GM12878 (cell line): Measurements from ENCODE around the gene TPBGL. TPM values are rescaled to one million over a fixed set of nuclear protein-coding genes. Genes with fewer than 3 reads are reported as not detected.
A peak's percentile ranks its signal among the peaks of the same experiment; 100 is the strongest.

Experiments used
- ATAC-seq: fragments of 200-7000 bp; cut with Tn5 transposase; 3 replicates; pipeline ENCODE4 v1.9.1; 2020; ENCODE audit warnings: mild to moderate bottlenecking, moderate library complexity
- BruUV-seq: library from RNA; stranded (reverse); fragments of 400-500 nt; replicated peaks from 2 replicates; lab custom pipeline; 2021; lab: Mats Ljungman, UMichigan
- CTCF ChIA-PET: fragments of 300-600 bp; sonication (Branson Sonifier 250); formaldehyde crosslinking; extraction: SDS; loops from one replicate; lab custom pipeline; 2021; ENCODE audit warnings: inconsistent platforms; lab: Yijun Ruan, JAX
- POLR2A ChIA-PET: fragments of 350-600 bp; formaldehyde crosslinking; extraction: SDS; loops from one replicate; lab custom pipeline; 2021; ENCODE audit warnings: inconsistent platforms; lab: Charles Lee
- RAD21 ChIA-PET: fragments of 300-600 bp; sonication (Branson Sonifier 250); formaldehyde crosslinking; loops from one replicate; lab custom pipeline; 2023; ENCODE audit warnings: antibody characterized with exemption; ENCODE audit not compliant: unreplicated experiment; lab: Charles Lee
- SMC1A ChIA-PET: fragments of 300-600 bp; sonication (Branson Sonifier 250); formaldehyde crosslinking; loops from one replicate; lab custom pipeline; 2023; ENCODE audit not compliant: unreplicated experiment, uncharacterized antibody; lab: Charles Lee
- DNase-seq: peaks from one replicate; pipeline ENCODE4 v3.0.0-alpha.2; 2011; ENCODE audit warnings: low read depth, low spot score
- FAIRE-seq: peaks from 3 replicates; lab custom pipeline; 2011; peaks lifted over from hg19 to GRCh38; lab: Jason Lieb, UNC
- H2AFZ ChIP-seq: 2 replicates; pipeline ENCODE4 v1.6.0; 2011; ENCODE audit warnings: low read depth, low read length, control low read depth; ENCODE audit not compliant: control insufficient read depth
- H3K27ac ChIP-seq: 2 replicates; pipeline ENCODE4 v1.5.1; 2011; ENCODE audit warnings: control low read depth; ENCODE audit not compliant: control insufficient read depth, insufficient read depth
- H3K27me3 ChIP-seq, 2 experiments: replicated peaks in 1 of 2; 2 replicates each; pipeline versions ENCODE4 v1.6.0 to v1.6.1; 2011; ENCODE audit warnings: low read length in 1 of 2; ENCODE audit not compliant: control insufficient read depth in 2 of 2, insufficient read depth in 2 of 2
- H3K36me3 ChIP-seq, 2 experiments: 2 replicates each; pipeline ENCODE4 v1.5.1; 2011; ENCODE audit warnings: low read length in 1 of 2; ENCODE audit not compliant: control insufficient read depth in 2 of 2, insufficient read depth in 2 of 2
- H3K4me1 ChIP-seq: 2 replicates; pipeline ENCODE4 v1.6.1; 2011; ENCODE audit warnings: mild to moderate bottlenecking, low read length, moderate library complexity, mixed read lengths; ENCODE audit not compliant: control insufficient read depth, insufficient read depth
- H3K4me2 ChIP-seq: 2 replicates; pipeline ENCODE4 v1.6.0; 2011; ENCODE audit warnings: control low read depth; ENCODE audit not compliant: control insufficient read depth, insufficient read depth
- H3K4me3 ChIP-seq: fragments of 200-600 bp; sonication (generic); 2 replicates; pipeline ENCODE4 v1.5.1; 2016
- H3K79me2 ChIP-seq: 2 replicates; pipeline ENCODE4 v1.6.0; 2011; ENCODE audit warnings: low read length; ENCODE audit not compliant: control insufficient read depth, insufficient read depth
- H3K9ac ChIP-seq: 2 replicates; pipeline ENCODE4 v1.8.0; 2011; ENCODE audit warnings: low read length, control low read depth, mixed read lengths; ENCODE audit not compliant: control insufficient read depth, insufficient read depth
- H3K9me3 ChIP-seq: replicated peaks from 3 replicates; pipeline ENCODE4 v1.5.1; 2011; ENCODE audit warnings: mild to moderate bottlenecking, low read length; ENCODE audit not compliant: control insufficient read depth, insufficient read depth
- H4K20me1 ChIP-seq: 2 replicates; pipeline ENCODE4 v1.6.0; 2011; ENCODE audit not compliant: control insufficient read depth, insufficient read depth
- CBX5 ChIP-seq: sonication (generic); IDR thresholded peaks from 2 replicates; pipeline ENCODE4 v1.6.1; 2016; ENCODE audit warnings: low read depth, moderate library complexity, mild to moderate bottlenecking, inconsistent platforms
- CREB1 ChIP-seq: IDR thresholded peaks from 2 replicates; pipeline ENCODE4 v1.6.1; 2012; ENCODE audit warnings: low read depth, mild to moderate bottlenecking, inconsistent platforms
- EZH2 ChIP-seq: IDR thresholded peaks from 2 replicates; pipeline ENCODE4 v1.6.1; 2012; ENCODE audit warnings: low read depth, mild to moderate bottlenecking, control low read depth, inconsistent platforms, low read length, borderline replicate concordance; ENCODE audit not compliant: control insufficient read depth
- FOXM1 ChIP-seq: IDR thresholded peaks from 2 replicates; pipeline ENCODE4 v1.6.1; 2012; ENCODE audit warnings: low read depth, mild to moderate bottlenecking, inconsistent platforms, low read length, moderate library complexity
- HDAC6 ChIP-seq: fragments of 200-600 bp; sonication (generic); IDR thresholded peaks from one replicate; pipeline ENCODE4 v1.8.0; 2017; ENCODE audit warnings: antibody characterized with exemption; ENCODE audit not compliant: unreplicated experiment
- IRF4 ChIP-seq: IDR thresholded peaks from 2 replicates; pipeline ENCODE4 v1.6.1; 2011; ENCODE audit warnings: low read depth, low read length
- MYC ChIP-seq: IDR thresholded peaks from 2 replicates; pipeline ENCODE4 v1.6.1; 2011; ENCODE audit warnings: mild to moderate bottlenecking, low read length, moderate library complexity, inconsistent platforms; ENCODE audit not compliant: insufficient read depth, insufficient replicate concordance, insufficient read length, severe bottlenecking
- NFIC ChIP-seq: IDR thresholded peaks from 2 replicates; pipeline ENCODE4 v1.6.1; 2012; ENCODE audit warnings: low read depth, mild to moderate bottlenecking, inconsistent platforms, low read length, moderate library complexity
- NFYB ChIP-seq: IDR thresholded peaks from 2 replicates; pipeline ENCODE4 v1.6.1; 2011; ENCODE audit warnings: low read depth, mild to moderate bottlenecking, low read length, improper control_type of control experiment, moderate library complexity; ENCODE audit not compliant: insufficient read depth
- NR2F1 ChIP-seq: fragments of 450-650 bp; conservative IDR thresholded peaks from 2 replicates; pipeline ENCODE4 v1.6.1; 2017; ENCODE audit warnings: mild to moderate bottlenecking
- NRF1 ChIP-seq: conservative IDR thresholded peaks from 2 replicates; pipeline ENCODE4 v1.6.1; 2011; ENCODE audit warnings: mild to moderate bottlenecking, low read depth, low read length, improper control_type of control experiment
- PAX5 ChIP-seq: IDR thresholded peaks from 2 replicates; pipeline ENCODE4 v1.6.1; 2011; ENCODE audit warnings: low read depth, low read length, borderline replicate concordance
- POLR2AphosphoS5 ChIP-seq: IDR thresholded peaks from 2 replicates; pipeline ENCODE4 v1.6.1; 2011; ENCODE audit warnings: mild to moderate bottlenecking, low read length, inconsistent platforms
- RAD51 ChIP-seq: fragments of 450-650 bp; IDR thresholded peaks from 2 replicates; pipeline ENCODE4 v1.6.1; 2016; ENCODE audit warnings: moderate library complexity, mild to moderate bottlenecking, inconsistent platforms
- TARDBP ChIP-seq: IDR thresholded peaks from 2 replicates; pipeline ENCODE4 v1.6.1; 2016; ENCODE audit warnings: borderline replicate concordance
- USF1 ChIP-seq: IDR thresholded peaks from 2 replicates; pipeline ENCODE4 v1.6.1; 2011; ENCODE audit warnings: borderline replicate concordance, low read depth, mild to moderate bottlenecking, moderate library complexity, mixed read lengths, low read length; ENCODE audit not compliant: insufficient read depth; ENCODE audit errors: extremely low read length
- WGBS: methylation state at CpG from one replicate; pipeline ENCODE4 v1.1.6; 2016; ENCODE audit warnings: low lambda C conversion rate; ENCODE audit not compliant: insufficient replicate concordance, insufficient coverage; ENCODE audit errors: missing lambda C conversion rate; 5-methylcytosine and 5-hydroxymethylcytosine counted together
- in situ Hi-C: fragments of 300-500 bp; cut with MboI; formaldehyde crosslinking; loops from 9 replicates; pipeline ENCODE4 v1.14.3; 2018; ENCODE audit warnings: mixed read lengths
- intact Hi-C: fragments of 100-400 bp; cut with micrococcal nuclease; formaldehyde crosslinking; loops from one replicate; pipeline ENCODE4 v1.14.2; 2022; ENCODE audit not compliant: unreplicated experiment
- polyA plus RNA-seq, 11 experiments: library from polyadenylated mRNA; depleted of rRNA in 4 of 11; unstranded in 6 of 11; stranded (reverse) in 5 of 11; fragments of >200 nt; fragmentation: Nextera tagmentation in 4 of 11; fragmentation: Illumina TruSeq in 1 of 11; extraction: Ambion mirVana in 4 of 11; extraction: Trizol in 1 of 11; gene quantifications; 1 replicate in 1 of 11; 2 replicates in 10 of 11; pipeline versions ENCODE4 v1.2.1 to v1.2.3, GENCODE V29; 2011 to 2016; ENCODE audit warnings: inconsistent platforms in 2 of 11, missing spikeins in 2 of 11, low read depth in 1 of 11
- total RNA-seq, 4 experiments: library from RNA; depleted of rRNA in 3 of 4; stranded (reverse); fragments of >200 nt in 3 of 4; fragmentation: Illumina TruSeq in 1 of 4; extraction: Trizol in 1 of 4; gene quantifications; 2 replicates each; pipeline versions ENCODE4 v1.2.1 to v1.2.3, GENCODE V29; 2013 to 2021
- TF ChIP-seq, protein P1 (sequence below), 3 experiments: IDR thresholded peaks in 2 of 3; conservative IDR thresholded peaks in 1 of 3; 2 replicates each; pipeline ENCODE4 v1.5.1; 2011; ENCODE audit warnings: low read depth in 3 of 3, low read length in 3 of 3, mild to moderate bottlenecking in 3 of 3, control low read depth in 2 of 3, moderate library complexity in 2 of 3, inconsistent platforms in 1 of 3, mixed read lengths in 1 of 3; ENCODE audit not compliant: control insufficient read depth in 2 of 3, insufficient read depth in 1 of 3; ENCODE audit errors: extremely low read depth in 1 of 3

The TPBGL gene
- total and polyA plus RNA-seq, 10 of the 15 experiments (the other 5 are each of a cell fraction or from before 2014, with no cell fraction given): not detected

- Histone ChIP-seq H3K9ac (no peak overlapping the region), H3K79me2 (no peaks in the 10 kb centered on the region), H3K4me3 (peak overlapping the region; percentile 47; the same call in 1 of the 2 replicates), H3K4me2 (peak overlapping the region; percentile 33; the same call in 1 of the 2 replicates), H3K27ac (no peak overlapping the region), H4K20me1 (no peaks in the 10 kb centered on the region), H2AFZ (peak overlapping the region; percentile 65), H3K27me3 (peaks cover 6 to 20% of the 10 kb centered on the region in 2 experiments), H3K9me3 (no peaks in the 10 kb centered on the region), H3K4me1 (no peaks in the 10 kb centered on the region; the same call in 1 of the 2 replicates), H3K36me3 (no peaks in the 10 kb centered on the region)
- in situ Hi-C loops (no loop called here), intact Hi-C loops (no loop called here)
- WGBS: 9% methylated on average over 92 of the region's 140 CpGs
- no peak for FAIRE-seq
- no peak for DNase-seq
- ChIA-PET SMC1A (no interaction called here), CTCF (interaction anchor here (1.1 to 2.0 kb wide), 8 partner anchors 10 to 218 kb away, joined by 3 to 9 read pairs (median 6); no protein-coding TSS in a partner anchor), RAD21 (interaction anchor here (0.9 to 1.5 kb wide), 3 partner anchors 36 to 218 kb away, joined by 3 to 4 read pairs (median 3); no protein-coding TSS in a partner anchor), POLR2A (no interaction called here)
- ATAC-seq: peak; percentile 99
- no TSS peak for BruUV-seq
- TF ChIP-seq NFIC: no peak
- TF ChIP-seq NRF1: peak; percentile 42
- TF ChIP-seq FOXM1: no peak
- TF ChIP-seq HDAC6: peak; percentile 71
- TF ChIP-seq CBX5: no peak
- TF ChIP-seq PAX5: peak; percentile 46; the same call in 1 of the 2 replicates
- no peak for TF ChIP-seq NR2F1
- TF ChIP-seq NFYB: no peak
- no peak for TF ChIP-seq TARDBP
- no peak for TF ChIP-seq MYC
- TF ChIP-seq, protein P1, sequence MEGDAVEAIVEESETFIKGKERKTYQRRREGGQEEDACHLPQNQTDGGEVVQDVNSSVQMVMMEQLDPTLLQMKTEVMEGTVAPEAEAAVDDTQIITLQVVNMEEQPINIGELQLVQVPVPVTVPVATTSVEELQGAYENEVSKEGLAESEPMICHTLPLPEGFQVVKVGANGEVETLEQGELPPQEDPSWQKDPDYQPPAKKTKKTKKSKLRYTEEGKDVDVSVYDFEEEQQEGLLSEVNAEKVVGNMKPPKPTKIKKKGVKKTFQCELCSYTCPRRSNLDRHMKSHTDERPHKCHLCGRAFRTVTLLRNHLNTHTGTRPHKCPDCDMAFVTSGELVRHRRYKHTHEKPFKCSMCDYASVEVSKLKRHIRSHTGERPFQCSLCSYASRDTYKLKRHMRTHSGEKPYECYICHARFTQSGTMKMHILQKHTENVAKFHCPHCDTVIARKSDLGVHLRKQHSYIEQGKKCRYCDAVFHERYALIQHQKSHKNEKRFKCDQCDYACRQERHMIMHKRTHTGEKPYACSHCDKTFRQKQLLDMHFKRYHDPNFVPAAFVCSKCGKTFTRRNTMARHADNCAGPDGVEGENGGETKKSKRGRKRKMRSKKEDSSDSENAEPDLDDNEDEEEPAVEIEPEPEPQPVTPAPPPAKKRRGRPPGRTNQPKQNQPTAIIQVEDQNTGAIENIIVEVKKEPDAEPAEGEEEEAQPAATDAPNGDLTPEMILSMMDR (IDR thresholded peaks at IDR 0.05 in 2 of 3, conservative IDR thresholded peaks at IDR 0.05 in 1 of 3; ENCODE audit: control insufficient read depth in 2 of 3, extremely low read depth in 1 of 3, insufficient read depth in 1 of 3, low read depth in 3 of 3, low read length in 3 of 3): peak; percentile 65 to 92 (median 78); a peak in 4 of 6 replicates
- TF ChIP-seq POLR2AphosphoS5: no peak
- no peak for TF ChIP-seq EZH2
- no peak for TF ChIP-seq IRF4
- TF ChIP-seq USF1: no peak
- no peak for TF ChIP-seq RAD51
- no peak for TF ChIP-seq CREB1
These were observed 697 bp downstream of the TPBGL start for GRCh38 chr11:75241036-75241905.
